PC-9 (cell line): ENCODE results near the gene MAEL. TPM values are rescaled to one million over a fixed set of nuclear protein-coding genes. Genes with fewer than 3 reads are reported as not detected.

ENCODE experiments used
- BruUV-seq: library from RNA; stranded (reverse); fragments of 400-500 nt; replicated peaks from 2 replicates; lab custom pipeline; 2021; lab: Mats Ljungman, UMichigan
- CTCF ChIA-PET: fragments of 300-600 bp; sonication (Branson Sonifier 250); formaldehyde crosslinking; loops from one replicate; lab custom pipeline; 2022; ENCODE audit warnings: antibody characterized with exemption; lab: Charles Lee
- POLR2A ChIA-PET: fragments of 300-600 bp; sonication (Branson Sonifier 250); formaldehyde crosslinking; loops from one replicate; lab custom pipeline; 2022; ENCODE audit warnings: antibody characterized with exemption; ENCODE audit not compliant: unreplicated experiment; lab: Charles Lee
- DNase-seq, 2 experiments: peaks; one replicate each; pipeline versions ENCODE4 v3.0.0 to v3.0.0-alpha.2; 2015 to 2022; ENCODE audit warnings: mixed read lengths in 1 of 2
- H2AFZ ChIP-seq: fragments of 200-600 bp; sonication (generic); 2 replicates; pipeline ENCODE4 v1.8.1; 2017; ENCODE audit warnings: antibody characterized with exemption
- H3F3A ChIP-seq: fragments of 200-600 bp; sonication (generic); 2 replicates; pipeline ENCODE4 v1.8.1; 2017; ENCODE audit warnings: antibody characterized with exemption, mild to moderate bottlenecking, low read depth; ENCODE audit not compliant: insufficient read depth
- H3K27ac ChIP-seq: fragments of 200-600 bp; sonication (generic); 2 replicates; pipeline ENCODE4 v1.6.1; 2016; ENCODE audit warnings: mixed run types
- H3K27me3 ChIP-seq: fragments of 200-600 bp; sonication (generic); 2 replicates; pipeline ENCODE4 v1.6.1; 2016; ENCODE audit warnings: low read depth, mixed run types; ENCODE audit not compliant: insufficient read depth
- H3K36me3 ChIP-seq: fragments of 200-600 bp; sonication (generic); 2 replicates; pipeline ENCODE4 v1.6.1; 2016; ENCODE audit warnings: low read depth, mixed run types
- H3K4me1 ChIP-seq: fragments of 200-600 bp; sonication (generic); replicated peaks from 2 replicates; pipeline ENCODE4 v1.6.1; 2016; ENCODE audit warnings: mixed run types; ENCODE audit not compliant: insufficient read depth
- H3K4me2 ChIP-seq: fragments of 200-600 bp; sonication (generic); 2 replicates; pipeline ENCODE4 v1.6.1; 2017; ENCODE audit warnings: mixed run types
- H3K4me3 ChIP-seq: fragments of 200-600 bp; sonication (generic); 2 replicates; pipeline ENCODE4 v1.6.1; 2016; ENCODE audit warnings: mixed run types
- H3K79me2 ChIP-seq: fragments of 200-600 bp; sonication (generic); 2 replicates; pipeline ENCODE4 v1.6.1; 2017; ENCODE audit warnings: low read depth, mixed run types
- H3K9me2 ChIP-seq: fragments of 200-600 bp; sonication (generic); 2 replicates; pipeline ENCODE4 v1.8.1; 2017; ENCODE audit warnings: mild to moderate bottlenecking; ENCODE audit not compliant: insufficient read depth
- H3K9me3 ChIP-seq: fragments of 200-600 bp; sonication (generic); 2 replicates; pipeline ENCODE4 v1.8.1; 2016; ENCODE audit warnings: low read depth; ENCODE audit not compliant: insufficient read depth
- H4K20me1 ChIP-seq: fragments of 200-600 bp; sonication (generic); 2 replicates; pipeline ENCODE4 v1.8.1; 2017; ENCODE audit not compliant: insufficient read depth
- CTCF ChIP-seq: fragments of 200-600 bp; sonication (generic); conservative IDR thresholded peaks from 2 replicates; pipeline ENCODE4 v1.6.1; 2017; ENCODE audit warnings: mixed run types, antibody characterized with exemption, mild to moderate bottlenecking, moderate library complexity
- EZH2 ChIP-seq: fragments of 200-600 bp; sonication (generic); IDR thresholded peaks from 2 replicates; pipeline ENCODE4 v1.8.0; 2017; ENCODE audit warnings: antibody characterized with exemption, low read depth
- intact Hi-C: fragments of 100-400 bp; cut with micrococcal nuclease; formaldehyde crosslinking; loops from one replicate; pipeline ENCODE4 v1.10.0; 2022; ENCODE audit not compliant: unreplicated experiment
- total RNA-seq: library from RNA; stranded (reverse); gene quantifications from 2 replicates; pipeline ENCODE4 v1.2.3, GENCODE V29; 2021

The MAEL gene
- total RNA-seq, 1 experiment from 2014 or later, result not detected

- no peak for TF ChIP-seq CTCF
- TF ChIP-seq EZH2, result no peak
- Histone ChIP-seq H2AFZ (no peak overlapping the region), H3K27ac (no peak overlapping the region), H3K9me3 (no peaks in the 10 kb centered on the region), H3K4me3 (no peak overlapping the region), H3K4me1 (peaks cover 6% of the 10 kb centered on the region; the same call in 1 of the 2 replicates), H3K9me2 (no peaks in the 10 kb centered on the region), H3K27me3 (no peaks in the 10 kb centered on the region), H3F3A (peaks cover under 1% of the 10 kb centered on the region; the same call in 1 of the 2 replicates), H3K79me2 (no peaks in the 10 kb centered on the region), H3K4me2 (no peak overlapping the region), H3K36me3 (no peaks in the 10 kb centered on the region), H4K20me1 (no peaks in the 10 kb centered on the region)
- BruUV-seq, result no TSS peak
- ChIA-PET CTCF (no interaction called here), POLR2A (no interaction called here)
- intact Hi-C loops, result no loop called here
- DNase-seq, result no peak
These were observed 41.6 kb upstream of the MAEL start for GRCh38 chr1:166947398-166948043.

GRCh38 chr1:166948856-166949350 is 40.2 kb upstream of the MAEL start:
- Histone ChIP-seq H3K4me1 (peaks cover 6% of the 10 kb centered on the region; the same call in 1 of the 2 replicates), H3K4me3 (no peak overlapping the region), H3K9me2 (no peaks in the 10 kb centered on the region), H3K4me2 (no peak overlapping the region), H3K36me3 (no peaks in the 10 kb centered on the region), H3K27ac (no peak overlapping the region), H3F3A (peaks cover 5% of the 10 kb centered on the region; the same call in 1 of the 2 replicates), H3K27me3 (no peaks in the 10 kb centered on the region), H2AFZ (no peak overlapping the region), H3K9me3 (no peaks in the 10 kb centered on the region), H4K20me1 (no peaks in the 10 kb centered on the region), H3K79me2 (no peaks in the 10 kb centered on the region)
- DNase-seq, result no peak
- POLR2A ChIA-PET, result no interaction called here
- TF ChIP-seq EZH2 (no peak), CTCF (no peak)
- CTCF ChIA-PET, result no interaction called here
- no TSS peak for BruUV-seq
- intact Hi-C loops, result no loop called here

DNA sequence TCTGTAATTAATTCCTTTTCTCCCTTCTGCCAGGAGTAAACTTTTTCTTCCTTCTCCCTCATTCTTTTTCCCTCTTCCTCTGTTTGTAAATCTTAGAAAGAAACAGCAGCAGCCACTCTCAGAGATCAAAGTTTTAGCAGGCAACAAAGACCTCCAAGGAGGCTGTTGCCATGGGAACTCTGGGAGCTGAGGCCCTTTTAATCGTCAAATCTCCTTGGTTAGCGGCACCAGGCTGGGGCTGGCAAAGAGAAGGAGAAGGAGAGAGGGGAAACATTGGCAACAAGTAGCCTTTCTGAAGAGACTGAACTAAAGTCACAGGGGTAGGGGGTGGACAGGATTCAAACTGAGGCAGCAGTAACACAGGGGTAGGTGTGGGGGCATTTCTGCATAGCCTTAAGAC is 38.9 kb upstream of the MAEL start:
- Histone ChIP-seq H3K4me3 (no peak overlapping the region), H2AFZ (no peak overlapping the region), H3K9me2 (no peaks in the 10 kb centered on the region), H3K4me2 (no peak overlapping the region), H4K20me1 (no peaks in the 10 kb centered on the region), H3K27me3 (no peaks in the 10 kb centered on the region), H3K9me3 (no peaks in the 10 kb centered on the region), H3K36me3 (no peaks in the 10 kb centered on the region), H3K4me1 (peaks cover 6% of the 10 kb centered on the region; the same call in 1 of the 2 replicates), H3K79me2 (no peaks in the 10 kb centered on the region), H3K27ac (no peak overlapping the region), H3F3A (peaks cover 5% of the 10 kb centered on the region; the same call in 1 of the 2 replicates)
- ChIA-PET POLR2A (no interaction called here), CTCF (no interaction called here)
- intact Hi-C loops, result no loop called here
- BruUV-seq, result no TSS peak
- TF ChIP-seq EZH2, result no peak
- TF ChIP-seq CTCF, result no peak
- DNase-seq, result no peak
